ENCODE measurements around the gene DHX58. TPM values are rescaled to one million over a fixed set of nuclear protein-coding genes. Genes with fewer than 3 reads are reported as not detected.

Gene DHX58
- total RNA-seq, 1 experiment from 2014 or later, result 0.79 TPM

GRCh38 chr17:42087736-42088705, 24.5 kb downstream of the DHX58 start:
- Mint-ChIP-seq H3K36me3 (ENCODE audit: insufficient read depth, unreplicated experiment) (no peaks in the 10 kb centered on the region), H3K27ac (ENCODE audit: unreplicated experiment) (no peak overlapping the region), H3K4me3 (ENCODE audit: unreplicated experiment) (no peak overlapping the region), H3K9me3 (ENCODE audit: unreplicated experiment) (no peaks in the 10 kb centered on the region), H3K4me1 (ENCODE audit: low read depth, unreplicated experiment) (peaks cover 7% of the 10 kb centered on the region), H3K27me3 (ENCODE audit: insufficient read depth, unreplicated experiment) (no peaks in the 10 kb centered on the region)
- ChIA-PET POLR2A (no interaction called here), CTCF (interaction anchor here (1.0 to 1.3 kb wide), 2 partner anchors 13 to 33 kb away, joined by 3 read pairs; partner anchors contain the start of gene KAT2A)
- no peak for DNase-seq
- Histone ChIP-seq H3K4me3 (ENCODE audit: low read depth, low read length) (no peak overlapping the region), H3K27me3 (replicated peaks; ENCODE audit: control insufficient read depth, insufficient read depth, low read length) (no peaks in the 10 kb centered on the region), H3K4me1 (peaks cover 10% of the 10 kb centered on the region), H3K9me3 (no peaks in the 10 kb centered on the region), H3K36me3 (ENCODE audit: control insufficient read depth, insufficient read depth, low read length) (no peaks in the 10 kb centered on the region)
- intact Hi-C loops (cut with micrococcal nuclease; ENCODE audit: unreplicated experiment), result no loop called here
- no TSS peak for BruUV-seq (replicated peaks)
- no peak for TF ChIP-seq CTCF (IDR thresholded peaks at IDR 0.05; ENCODE audit: insufficient read depth in 1 of 2, low read depth in 1 of 2, low read length in 1 of 2, severe bottlenecking in 1 of 2, unreplicated experiment in 1 of 2)

GRCh38 chr17:42087042-42087701, 25.3 kb downstream of the DHX58 start:
- ChIA-PET CTCF (interaction anchor here (0.6 to 1.3 kb wide), 3 partner anchors 14 to 267 kb away, joined by 3 to 4 read pairs (median 3); no protein-coding TSS in a partner anchor), POLR2A (no interaction called here)
- H3K36me3 Mint-ChIP-seq (ENCODE audit: insufficient read depth, unreplicated experiment), result no peaks in the 10 kb centered on the region
- peak in 1 of 2 experiments; percentile 37 for DNase-seq
- intact Hi-C loops (cut with micrococcal nuclease; ENCODE audit: unreplicated experiment), result no loop called here
- no peaks in the 10 kb centered on the region for H3K27me3 ChIP-seq (replicated peaks; ENCODE audit: control insufficient read depth, insufficient read depth, low read length)
- H3K27me3 Mint-ChIP-seq (ENCODE audit: insufficient read depth, unreplicated experiment), result no peaks in the 10 kb centered on the region
- H3K4me3 Mint-ChIP-seq (ENCODE audit: unreplicated experiment), result no peak overlapping the region
- H3K27ac Mint-ChIP-seq (ENCODE audit: unreplicated experiment), result no peak overlapping the region
- no peaks in the 10 kb centered on the region for H3K9me3 Mint-ChIP-seq (ENCODE audit: unreplicated experiment)
- peaks cover 10% of the 10 kb centered on the region for H3K4me1 ChIP-seq
- BruUV-seq (replicated peaks), result no TSS peak
- no peak for TF ChIP-seq CTCF (IDR thresholded peaks at IDR 0.05; ENCODE audit: insufficient read depth in 1 of 2, low read depth in 1 of 2, low read length in 1 of 2, severe bottlenecking in 1 of 2, unreplicated experiment in 1 of 2)
- no peaks in the 10 kb centered on the region for H3K9me3 ChIP-seq
- no peaks in the 10 kb centered on the region for H3K36me3 ChIP-seq (ENCODE audit: control insufficient read depth, insufficient read depth, low read length)
- no peak overlapping the region for H3K4me3 ChIP-seq (ENCODE audit: low read depth, low read length)
- H3K4me1 Mint-ChIP-seq (ENCODE audit: low read depth, unreplicated experiment), result peaks cover 7% of the 10 kb centered on the region

- H3K27me3 Mint-ChIP-seq (ENCODE audit: insufficient read depth, unreplicated experiment), result no peaks in the 10 kb centered on the region
- no peaks in the 10 kb centered on the region for H3K36me3 ChIP-seq (ENCODE audit: control insufficient read depth, insufficient read depth, low read length)
- H3K4me1 ChIP-seq, result no peaks in the 10 kb centered on the region
- no peak for DNase-seq
- H3K9me3 Mint-ChIP-seq (ENCODE audit: unreplicated experiment), result no peaks in the 10 kb centered on the region
- TF ChIP-seq CTCF (IDR thresholded peaks at IDR 0.05; ENCODE audit: insufficient read depth in 1 of 2, low read depth in 1 of 2, low read length in 1 of 2, severe bottlenecking in 1 of 2, unreplicated experiment in 1 of 2), result no peak
- H3K4me3 Mint-ChIP-seq (ENCODE audit: unreplicated experiment), result no peak overlapping the region
- ChIA-PET CTCF (interaction anchor here (0.5 kb wide), 1 partner anchor 40 kb away, joined by 5 read pairs; no protein-coding TSS in a partner anchor), POLR2A (no interaction called here)
- no peak overlapping the region for H3K27ac Mint-ChIP-seq (ENCODE audit: unreplicated experiment)
- no peaks in the 10 kb centered on the region for H3K9me3 ChIP-seq
- no peaks in the 10 kb centered on the region for H3K36me3 Mint-ChIP-seq (ENCODE audit: insufficient read depth, unreplicated experiment)
- no peaks in the 10 kb centered on the region for H3K27me3 ChIP-seq (replicated peaks; ENCODE audit: control insufficient read depth, insufficient read depth, low read length)
- H3K4me1 Mint-ChIP-seq (ENCODE audit: low read depth, unreplicated experiment), result no peaks in the 10 kb centered on the region
- no peak overlapping the region for H3K4me3 ChIP-seq (ENCODE audit: low read depth, low read length)
- intact Hi-C loops (cut with micrococcal nuclease; ENCODE audit: unreplicated experiment), result no loop called here
- BruUV-seq (replicated peaks), result no TSS peak
Measured at GRCh38 chr17:42081516-42082129, 30.9 kb downstream of the DHX58 start.

Data from Caco-2 (cell line).